Mammary epithelial cell (primary cell): ENCODE measurements around the gene TMEM132C.

Experiments
- EZH2 ChIP-seq: IDR thresholded peaks from 2 replicates; pipeline ENCODE4 v1.6.1; 2012; ENCODE audit warnings: low read length, inconsistent platforms, borderline replicate concordance
- TF ChIP-seq, protein P1 (sequence below), 2 donors: IDR thresholded peaks in 1 of 2; conservative IDR thresholded peaks in 1 of 2; 2 replicates each; pipeline ENCODE4 v1.5.1; 2011 to 2012; ENCODE audit warnings: inconsistent platforms in 2 of 2, low read length in 2 of 2, mild to moderate bottlenecking in 2 of 2, control low read depth in 1 of 2, low read depth in 1 of 2; ENCODE audit not compliant: insufficient read depth in 1 of 2; ENCODE audit errors: extremely low read depth in 1 of 2

- TF ChIP-seq, protein P1, sequence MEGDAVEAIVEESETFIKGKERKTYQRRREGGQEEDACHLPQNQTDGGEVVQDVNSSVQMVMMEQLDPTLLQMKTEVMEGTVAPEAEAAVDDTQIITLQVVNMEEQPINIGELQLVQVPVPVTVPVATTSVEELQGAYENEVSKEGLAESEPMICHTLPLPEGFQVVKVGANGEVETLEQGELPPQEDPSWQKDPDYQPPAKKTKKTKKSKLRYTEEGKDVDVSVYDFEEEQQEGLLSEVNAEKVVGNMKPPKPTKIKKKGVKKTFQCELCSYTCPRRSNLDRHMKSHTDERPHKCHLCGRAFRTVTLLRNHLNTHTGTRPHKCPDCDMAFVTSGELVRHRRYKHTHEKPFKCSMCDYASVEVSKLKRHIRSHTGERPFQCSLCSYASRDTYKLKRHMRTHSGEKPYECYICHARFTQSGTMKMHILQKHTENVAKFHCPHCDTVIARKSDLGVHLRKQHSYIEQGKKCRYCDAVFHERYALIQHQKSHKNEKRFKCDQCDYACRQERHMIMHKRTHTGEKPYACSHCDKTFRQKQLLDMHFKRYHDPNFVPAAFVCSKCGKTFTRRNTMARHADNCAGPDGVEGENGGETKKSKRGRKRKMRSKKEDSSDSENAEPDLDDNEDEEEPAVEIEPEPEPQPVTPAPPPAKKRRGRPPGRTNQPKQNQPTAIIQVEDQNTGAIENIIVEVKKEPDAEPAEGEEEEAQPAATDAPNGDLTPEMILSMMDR (conservative IDR thresholded peaks at IDR 0.05 in 1 of 2, IDR thresholded peaks at IDR 0.05 in 1 of 2; ENCODE audit: extremely low read depth in 1 of 2, insufficient read depth in 1 of 2, low read depth in 1 of 2, low read length in 2 of 2), result no peak
- TF ChIP-seq EZH2, result no peak
Observed at GRCh38 chr12:128752386-128752785, 485.4 kb downstream of the TMEM132C start.
